ENCODE data around the gene PREP.
A peak's percentile ranks its signal among the peaks of the same experiment; 100 is the strongest.
"Not testable (repeated sequence)": the region's sequence is repeated elsewhere in the genome, so short reads cannot be mapped to it uniquely, and the experiment has no call there.

Gene PREP

GRCh38 chr6:105402939-105403935, at the start of gene PREP:
Gene PREP (minus strand): TSS chr6:105403082. CDS start chr6:105402891, 191 bp downstream.
- peak; percentile 76 for DNase-seq

- no peak for DNase-seq
Measured at GRCh38 chr6:105452376-105452775, 49.5 kb upstream of the PREP start.

DNA sequence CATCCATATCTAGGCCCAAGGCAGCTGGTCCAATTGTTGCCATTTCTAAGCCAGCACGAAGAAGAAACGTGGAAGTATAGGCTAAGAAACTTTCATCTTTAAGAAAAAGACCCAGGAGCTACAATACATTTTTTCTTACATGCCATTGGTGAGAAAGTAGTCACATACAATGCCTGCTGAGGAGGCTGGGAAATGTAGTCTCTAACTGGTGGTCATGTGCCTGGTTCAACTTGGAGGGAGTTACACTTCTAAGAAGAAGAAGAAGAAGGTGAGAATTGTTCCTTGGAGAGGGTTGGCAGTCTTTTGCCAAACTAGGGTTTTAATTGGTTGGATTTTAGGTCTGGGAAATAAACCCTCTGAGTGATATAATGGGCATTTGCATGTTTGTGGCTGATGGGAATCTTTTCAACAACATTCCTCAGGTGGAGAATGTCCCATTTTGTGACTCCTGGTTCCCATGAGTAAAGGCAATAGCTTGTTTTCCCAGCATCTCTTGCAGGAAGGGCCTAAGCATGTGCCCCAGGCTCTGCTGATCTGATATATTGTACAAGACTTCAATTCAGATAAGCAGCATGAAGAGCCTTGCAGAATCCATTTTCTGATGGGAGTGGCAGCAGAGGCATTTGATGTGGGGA, 47.0 kb upstream of the PREP start:
- no peak for DNase-seq

- DNase-seq: no peak
Measured at GRCh38 chr6:105445481-105445880, 42.6 kb upstream of the PREP start.

- DNase-seq: no peak
Measured at GRCh38 chr6:105443941-105444340, 41.1 kb upstream of the PREP start.

GRCh38 chr6:105442369-105442768, 39.5 kb upstream of the PREP start:
- no peak for DNase-seq

DNA sequence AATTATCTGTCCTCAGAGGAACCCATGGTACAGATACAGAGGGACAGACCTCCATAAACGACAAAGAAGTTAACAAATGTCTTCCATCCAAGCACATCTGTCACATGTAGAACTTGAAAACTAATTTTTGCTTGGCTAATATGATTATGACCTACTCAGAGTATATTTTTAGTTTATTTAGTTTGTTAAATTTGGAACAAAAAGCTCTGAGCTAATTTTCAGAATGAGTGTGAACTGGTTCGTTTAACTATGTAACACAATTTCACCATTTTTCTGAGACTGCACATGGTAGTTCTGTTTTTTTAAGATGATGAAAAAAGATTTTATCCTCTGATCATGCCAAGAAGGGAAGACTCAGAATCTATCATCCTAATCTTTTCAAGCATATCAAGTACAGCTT, 34.4 kb upstream of the PREP start:
- DNase-seq: no peak

- no peak for DNase-seq
Measured at GRCh38 chr6:105433723-105434122, 30.8 kb upstream of the PREP start.

- no peak for DNase-seq
Measured at GRCh38 chr6:105432797-105433196, 29.9 kb upstream of the PREP start.

- DNase-seq: peak; percentile 12
Measured at GRCh38 chr6:105431226-105431625, 28.3 kb upstream of the PREP start.

- no peak for DNase-seq
Measured at GRCh38 chr6:105430685-105431084, 27.8 kb upstream of the PREP start.

DNA sequence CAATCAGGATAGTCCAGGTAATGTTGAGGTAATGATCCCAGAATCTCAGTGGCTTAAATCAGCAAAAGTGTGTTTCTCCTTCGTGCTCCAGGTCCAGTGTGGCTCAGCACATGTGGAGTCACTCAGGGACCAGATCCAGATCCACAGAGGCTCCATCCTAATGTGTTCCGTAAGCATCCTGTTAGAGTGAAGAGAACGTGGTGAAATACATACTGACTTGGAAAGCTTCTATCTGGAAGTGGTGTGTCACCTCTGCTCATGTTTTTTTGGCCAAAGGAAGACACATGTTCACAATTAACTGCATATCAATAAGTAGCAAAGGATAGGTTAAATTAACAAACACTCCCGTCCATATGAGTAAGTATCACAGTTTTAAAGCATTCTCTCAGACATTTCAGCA, 26.8 kb upstream of the PREP start:
- no peak for DNase-seq

- no peak for DNase-seq
Measured at GRCh38 chr6:105428342-105428957, 25.6 kb upstream of the PREP start.

GRCh38 chr6:105424175-105424783, 21.4 kb upstream of the PREP start:
- peak; percentile 67 for DNase-seq

GRCh38 chr6:105416971-105417370, 14.1 kb upstream of the PREP start:
- not testable (repeated sequence) for DNase-seq

DNA sequence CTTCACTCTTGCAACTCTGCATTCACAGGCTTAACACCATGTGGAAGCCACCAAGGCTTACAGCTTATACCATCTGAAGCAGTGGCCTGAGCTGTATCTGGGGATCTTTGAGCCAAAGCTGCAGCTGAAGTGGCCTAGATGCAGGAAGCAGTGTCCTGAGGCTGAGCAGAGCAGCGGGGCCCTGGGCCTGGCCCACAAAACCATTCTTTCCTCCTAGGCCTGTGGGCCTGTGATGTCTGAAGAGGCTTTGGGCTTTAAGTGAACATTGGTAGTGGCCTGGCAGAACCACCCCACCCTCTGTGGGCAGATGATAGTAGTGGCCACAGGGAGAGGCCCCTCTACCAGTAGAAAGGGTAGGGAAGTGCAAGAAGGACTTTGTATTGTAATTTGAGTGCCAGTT, 6.9 kb upstream of the PREP start:
- DNase-seq: no peak

DNA sequence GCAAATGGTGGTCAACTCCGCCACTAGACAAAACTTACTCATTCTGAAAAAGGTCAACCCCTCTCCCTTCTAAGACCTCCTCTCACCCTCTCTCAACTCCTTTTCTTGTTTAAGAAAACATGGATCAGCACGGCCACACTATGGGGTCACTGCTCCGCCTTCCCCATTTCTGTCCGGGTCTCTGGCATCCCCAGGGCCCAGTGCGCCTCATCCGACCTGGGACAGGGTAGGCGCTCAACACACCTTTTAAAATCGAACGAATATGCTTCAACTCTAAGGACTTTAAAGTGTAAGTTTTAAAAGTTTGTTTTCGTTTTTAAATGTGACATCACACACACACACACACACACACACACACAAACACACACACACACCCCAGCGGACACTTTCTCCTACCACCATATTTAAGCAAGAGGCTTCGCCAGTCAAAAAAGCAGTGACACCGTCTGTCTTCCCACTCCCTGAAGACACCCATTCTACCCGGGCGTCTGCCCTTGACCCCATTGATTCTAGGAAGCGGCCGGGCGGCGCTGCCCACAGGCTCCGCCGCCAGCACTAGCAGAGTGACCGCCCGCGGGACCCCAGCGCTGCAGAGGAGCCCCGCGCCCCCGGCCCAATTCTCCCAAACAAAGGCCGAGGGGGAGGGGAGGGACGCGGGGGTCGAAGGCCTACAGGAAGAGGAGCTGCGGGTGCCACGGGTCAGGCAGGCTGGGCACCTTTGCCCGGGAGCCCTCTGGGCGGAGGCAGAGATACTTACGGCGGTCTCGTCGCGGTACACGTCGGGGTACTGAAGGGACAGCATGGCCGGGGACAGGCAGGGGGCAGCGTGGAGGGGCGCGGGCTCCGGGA, 568 bp downstream of the PREP start:
- peak; percentile 54 for DNase-seq

DNA sequence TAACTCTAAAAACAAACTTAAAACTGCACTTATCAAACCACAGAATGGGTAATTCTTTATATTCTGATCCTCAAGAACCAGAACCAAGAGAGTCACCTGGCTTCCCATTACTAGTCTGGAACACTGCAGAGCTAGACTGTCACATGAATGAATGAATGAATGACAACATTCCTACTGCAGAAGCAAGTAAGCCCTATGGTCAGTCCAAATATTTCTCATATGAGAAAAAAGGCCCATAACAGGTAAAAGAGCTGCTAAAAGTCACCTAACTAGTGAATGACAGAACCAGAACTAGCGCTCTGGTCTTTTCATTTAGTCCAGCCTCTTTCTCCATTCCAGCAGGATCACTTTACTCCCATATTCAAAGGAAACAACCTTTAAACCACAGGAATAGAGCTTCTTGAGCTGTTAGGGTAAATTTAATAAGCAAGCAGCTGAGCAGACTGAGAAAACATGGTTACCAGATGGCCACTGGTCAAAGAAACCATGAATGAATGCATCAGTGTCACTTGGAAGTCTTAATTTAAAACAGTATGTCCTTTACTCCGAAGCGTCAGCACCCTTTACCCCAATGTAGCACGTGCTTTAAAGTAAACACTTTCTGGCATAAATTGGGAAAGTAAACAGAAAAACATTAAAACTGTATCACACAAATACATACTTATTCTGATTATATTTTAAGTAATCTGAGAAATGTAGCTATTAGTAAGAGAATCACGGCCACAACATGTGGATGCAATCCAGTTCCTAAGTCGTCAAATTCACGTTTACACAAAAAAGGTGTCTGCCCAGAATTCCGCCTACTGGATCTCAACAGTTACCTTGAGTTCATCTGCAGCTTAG, 1.4 kb downstream of the PREP start:
- DNase-seq: no peak

DNA sequence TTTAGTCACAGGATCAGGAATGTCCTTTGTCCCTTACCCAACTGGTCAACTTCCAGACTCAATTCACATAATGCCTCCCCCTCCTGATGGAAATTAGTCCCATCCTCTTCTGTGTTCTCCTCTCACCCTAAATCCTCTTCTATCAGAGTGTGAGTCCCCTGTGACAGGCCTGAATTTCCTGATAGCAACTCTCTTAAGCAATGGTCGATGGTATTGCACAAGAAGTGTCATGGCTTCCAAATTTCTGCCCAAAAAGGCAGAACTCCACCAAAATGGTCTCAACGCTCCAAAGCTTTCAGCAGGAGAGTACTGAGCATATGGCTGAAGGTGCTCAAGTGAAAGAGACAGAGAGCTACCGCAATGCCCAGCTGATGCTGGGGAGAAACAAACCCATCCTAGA, 2.4 kb downstream of the PREP start:
- no peak for DNase-seq

DNA sequence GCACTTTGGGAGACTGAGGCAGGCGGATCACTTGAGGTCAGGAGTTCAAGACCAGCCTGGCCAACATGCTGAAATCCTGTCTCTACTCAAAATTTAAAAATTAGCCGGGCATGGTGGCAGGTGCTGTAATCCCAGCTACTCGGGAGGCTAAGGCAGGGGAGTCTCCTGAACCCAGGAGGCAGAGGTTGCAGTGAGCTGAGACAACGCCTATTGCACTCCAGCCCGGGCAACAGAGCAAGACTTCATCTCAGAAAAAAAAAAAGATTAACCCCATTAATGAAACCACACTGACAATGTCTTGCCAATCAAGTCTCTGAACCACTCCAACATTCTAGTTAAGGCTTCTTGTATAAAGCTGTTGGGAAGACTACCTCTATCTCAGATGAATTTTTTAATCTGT, 4.0 kb downstream of the PREP start:
- DNase-seq: no peak

- no peak for DNase-seq
Measured at GRCh38 chr6:105397987-105398386, 4.9 kb downstream of the PREP start.
